Fibroblast of upper back skin (primary cell): ENCODE results near the gene ATP8A2.

Experiments used
- DNase-seq: peaks from one replicate; pipeline ENCODE4 v3.0.0-alpha.2; 2013

Gene ATP8A2

GRCh38 chr13:25827831-25828465 lies 456.2 kb downstream of the ATP8A2 start:
- DNase-seq = peak; percentile 35

GRCh38 chr13:25833761-25834160 lies 462.0 kb downstream of the ATP8A2 start:
- no peak for DNase-seq

GRCh38 chr13:25836574-25837336 lies 465.0 kb downstream of the ATP8A2 start:
- no peak for DNase-seq

- no peak for DNase-seq
Observed at GRCh38 chr13:25839371-25839770, 467.6 kb downstream of the ATP8A2 start.

GRCh38 chr13:25840261-25840660 lies 468.5 kb downstream of the ATP8A2 start:
- DNase-seq = peak; percentile 37

GRCh38 chr13:25840931-25841330 lies 469.2 kb downstream of the ATP8A2 start:
- no peak for DNase-seq

GRCh38 chr13:25843692-25844091 lies 471.9 kb downstream of the ATP8A2 start:
- DNase-seq = no peak

- peak; percentile 22 for DNase-seq
Observed at GRCh38 chr13:25844559-25845434, 473.0 kb downstream of the ATP8A2 start.

- no peak for DNase-seq
Observed at GRCh38 chr13:25846222-25846984, 474.6 kb downstream of the ATP8A2 start.

- no peak for DNase-seq
Observed at GRCh38 chr13:25847145-25847544, 475.4 kb downstream of the ATP8A2 start.

- DNase-seq = no peak
Observed at GRCh38 chr13:25847635-25848626, 476.2 kb downstream of the ATP8A2 start.

GRCh38 chr13:25848812-25849745 lies 477.3 kb downstream of the ATP8A2 start:
- DNase-seq = peak; percentile 71

GRCh38 chr13:25857830-25858229 lies 486.1 kb downstream of the ATP8A2 start:
- DNase-seq = no peak

GRCh38 chr13:25859528-25859927 lies 487.8 kb downstream of the ATP8A2 start:
- no peak for DNase-seq

GRCh38 chr13:25860265-25860664 lies 488.5 kb downstream of the ATP8A2 start:
- no peak for DNase-seq

- DNase-seq = peak; percentile 71
Observed at GRCh38 chr13:25860862-25861261, 489.1 kb downstream of the ATP8A2 start.

- DNase-seq = no peak
Observed at GRCh38 chr13:25862156-25862555, 490.4 kb downstream of the ATP8A2 start.

- DNase-seq = no peak
Observed at GRCh38 chr13:25864116-25864515, 492.3 kb downstream of the ATP8A2 start.

- no peak for DNase-seq
Observed at GRCh38 chr13:25864936-25865335, 493.2 kb downstream of the ATP8A2 start.

- no peak for DNase-seq
Observed at GRCh38 chr13:25865391-25865790, 493.6 kb downstream of the ATP8A2 start.
